SK-N-SH treated with all-trans-retinoic acid at 6 μM for 48 hours (cell line): ENCODE results near the gene MTCH2.

ENCODE experiments used
- ARNTL ChIP-seq: fragments of 450-650 bp; formaldehyde crosslinking; IDR thresholded peaks from 2 replicates; pipeline ENCODE4 v1.5.0; 2020; ENCODE audit warnings: low read depth, mild to moderate bottlenecking, moderate library complexity, borderline replicate concordance
- GLIS3 ChIP-seq: fragments of 250-450 bp; sonication (Bioruptor Pico); IDR thresholded peaks from 2 replicates; pipeline ENCODE4 v1.5.0; 2020; ENCODE audit warnings: mild to moderate bottlenecking, moderate library complexity
- OSR1 ChIP-seq: fragments of 250-450 bp; sonication (Bioruptor Pico); IDR thresholded peaks from 2 replicates; pipeline ENCODE4 v1.8.0; 2022; ENCODE audit warnings: moderate library complexity, mild to moderate bottlenecking, inconsistent platforms
- PATZ1 ChIP-seq: fragments of 250-450 bp; sonication (Bioruptor Pico); IDR thresholded peaks from 2 replicates; pipeline ENCODE4 v1.8.0; 2020; ENCODE audit warnings: mild to moderate bottlenecking, moderate library complexity, borderline replicate concordance
- ZFP30 ChIP-seq: fragments of 450-650 bp; formaldehyde crosslinking; IDR thresholded peaks from 2 replicates; pipeline ENCODE4 v1.5.0; 2022; ENCODE audit warnings: mild to moderate bottlenecking, moderate library complexity
- ZNF70 ChIP-seq: fragments of 450-650 bp; formaldehyde crosslinking; IDR thresholded peaks from 2 replicates; pipeline ENCODE4 v1.5.0; 2020; ENCODE audit warnings: mild to moderate bottlenecking, moderate library complexity
- ZNF8 ChIP-seq: fragments of 450-650 bp; formaldehyde crosslinking; IDR thresholded peaks from 2 replicates; pipeline ENCODE4 v1.5.0; 2020; ENCODE audit warnings: mild to moderate bottlenecking, moderate library complexity

- TF ChIP-seq ZNF8 (no peak), ZNF70 (CRISPR knock-in tag) (no peak), PATZ1 (no peak), GLIS3 (CRISPR knock-in tag) (no peak), ZFP30 (CRISPR knock-in tag) (no peak), OSR1 (no peak), ARNTL (CRISPR knock-in tag) (no peak)
These were observed 71.6 kb downstream of the MTCH2 start for GRCh38 chr11:47570651-47571356.
